Activated T-cell treated with anti-CD3 and anti-CD28 coated beads, Interleukin-2, amount 50 U/mL, for 48 hours (primary cell): ENCODE data around the gene OR56B4.
"Not testable (repeated sequence)": the region's sequence is repeated elsewhere in the genome, so short reads cannot be mapped to it uniquely, and the experiment has no call there.

Source experiments
- DNase-seq, 2 experiments: peaks; one replicate each; pipeline ENCODE4 v3.0.0-alpha.2; 2020

Gene OR56B4

GRCh38 chr11:6107384-6107783 lies at the start of gene OR56B4:
Gene OR56B4, plus strand, starts transcription at chr11:6107684. Its CDS starts 95 bp downstream, at chr11:6107779.
- not testable (repeated sequence) for DNase-seq

GRCh38 chr11:6061475-6061874 lies 46.0 kb upstream of the OR56B4 start:
- no peak for DNase-seq

- no peak for DNase-seq
Observed at GRCh38 chr11:6062691-6063358, 44.7 kb upstream of the OR56B4 start.

- no peak for DNase-seq
Observed at GRCh38 chr11:6067502-6067901, 40.0 kb upstream of the OR56B4 start.

GRCh38 chr11:6076443-6076842 lies 31.0 kb upstream of the OR56B4 start:
- not testable (repeated sequence) for DNase-seq

- DNase-seq, result no peak
Observed at GRCh38 chr11:6077723-6078122, 29.8 kb upstream of the OR56B4 start.

GRCh38 chr11:6079463-6079862 lies 28.0 kb upstream of the OR56B4 start:
- no peak for DNase-seq

- no peak for DNase-seq
Observed at GRCh38 chr11:6083129-6083528, 24.4 kb upstream of the OR56B4 start.

- no peak for DNase-seq
Observed at GRCh38 chr11:6084587-6084986, 22.9 kb upstream of the OR56B4 start.

GRCh38 chr11:6094186-6094585 lies 13.3 kb upstream of the OR56B4 start:
- DNase-seq, result no peak

- DNase-seq, result no peak
Observed at GRCh38 chr11:6095798-6096197, 11.7 kb upstream of the OR56B4 start.

- no peak for DNase-seq
Observed at GRCh38 chr11:6096417-6096816, 11.1 kb upstream of the OR56B4 start.

GRCh38 chr11:6099577-6099976 lies 7.9 kb upstream of the OR56B4 start:
- no peak for DNase-seq

GRCh38 chr11:6110011-6110410 lies 2.5 kb downstream of the OR56B4 start:
- DNase-seq, result no peak

- no peak for DNase-seq
Observed at GRCh38 chr11:6111673-6112072, 4.2 kb downstream of the OR56B4 start.

- no peak for DNase-seq
Observed at GRCh38 chr11:6116638-6117037, 9.2 kb downstream of the OR56B4 start.

- DNase-seq, result no peak
Observed at GRCh38 chr11:6124245-6124644, 16.8 kb downstream of the OR56B4 start.

- no peak for DNase-seq
Observed at GRCh38 chr11:6127881-6128280, 20.4 kb downstream of the OR56B4 start.

GRCh38 chr11:6129011-6129410 lies 21.5 kb downstream of the OR56B4 start:
- DNase-seq, result no peak

- DNase-seq, result no peak
Observed at GRCh38 chr11:6129635-6130034, 22.2 kb downstream of the OR56B4 start.

- no peak for DNase-seq
Observed at GRCh38 chr11:6132431-6132830, 24.9 kb downstream of the OR56B4 start.

GRCh38 chr11:6135936-6136335 lies 28.5 kb downstream of the OR56B4 start:
- not testable (repeated sequence) for DNase-seq

GRCh38 chr11:6142936-6143335 lies 35.5 kb downstream of the OR56B4 start:
- no peak for DNase-seq

GRCh38 chr11:6143737-6144136 lies 36.3 kb downstream of the OR56B4 start:
- not testable (repeated sequence) for DNase-seq

- no peak for DNase-seq
Observed at GRCh38 chr11:6151117-6151516, 43.6 kb downstream of the OR56B4 start.
